Endothelial cell of umbilical vein (primary cell): ENCODE measurements around the gene MARCKSL1. TPM values are rescaled to one million over a fixed set of nuclear protein-coding genes. Genes with fewer than 3 reads are reported as not detected.

Source experiments
- BruUV-seq: library from RNA; stranded (reverse); fragments of 400-500 nt; replicated peaks from 2 replicates; lab custom pipeline; 2021; lab: Mats Ljungman, UMichigan
- CTCF ChIA-PET: fragments of 300-600, 350-600 bp; sonication (Branson Sonifier 250); formaldehyde crosslinking; loops from one replicate; lab custom pipeline; 2021; ENCODE audit warnings: antibody characterized with exemption, inconsistent platforms; lab: Charles Lee
- POLR2A ChIA-PET: fragments of 300-600, 350-600 bp; sonication (Branson Sonifier 250); formaldehyde crosslinking; loops from one replicate; lab custom pipeline; 2021; ENCODE audit warnings: antibody characterized with exemption, inconsistent platforms; lab: Charles Lee
- DNase-seq: peaks from one replicate; pipeline ENCODE4 v3.0.0-alpha.2; 2011; ENCODE audit warnings: low read depth, low spot score
- FAIRE-seq: peaks from 2 replicates; lab custom pipeline; 2011; peaks lifted over from hg19 to GRCh38; lab: Jason Lieb, UNC
- H2AFZ ChIP-seq: 2 replicates; pipeline ENCODE4 v1.6.0; 2012; ENCODE audit warnings: low read depth, low read length, control low read depth, inconsistent platforms
- H3K27ac ChIP-seq: 2 replicates; pipeline ENCODE4 v1.5.1; 2011; ENCODE audit warnings: low read depth, mild to moderate bottlenecking, control low read depth, low read length, moderate library complexity; ENCODE audit not compliant: insufficient read depth
- H3K27me3 ChIP-seq, 2 experiments: 2 replicates each; pipeline versions ENCODE4 v1.6.0 to v1.6.1; 2011; ENCODE audit warnings: low read length in 2 of 2, mixed read lengths in 1 of 2; ENCODE audit not compliant: control insufficient read depth in 2 of 2, insufficient read depth in 2 of 2
- H3K36me3 ChIP-seq, 2 experiments: 2 replicates in 1 of 2; 3 replicates in 1 of 2; pipeline ENCODE4 v1.5.1; 2011; ENCODE audit warnings: low read length in 2 of 2, mild to moderate bottlenecking in 1 of 2, moderate library complexity in 1 of 2; ENCODE audit not compliant: control insufficient read depth in 2 of 2, insufficient read depth in 2 of 2; ENCODE audit errors: extremely low read depth in 1 of 2
- H3K4me1 ChIP-seq: 3 replicates; pipeline ENCODE4 v1.5.1; 2011; ENCODE audit warnings: mild to moderate bottlenecking, low read length; ENCODE audit not compliant: control insufficient read depth, insufficient read depth; ENCODE audit errors: extremely low read depth
- H3K4me2 ChIP-seq: 2 replicates; pipeline ENCODE4 v1.6.1; 2011; ENCODE audit warnings: low read length, control low read depth, mixed read lengths; ENCODE audit not compliant: insufficient read depth
- H3K4me3 ChIP-seq, 3 experiments: fragments of 200-600 bp in 1 of 3; sonication (generic), shearing (Covaris generic) in 1 of 3; replicated peaks in 1 of 3; 2 replicates each; pipeline ENCODE4 v1.5.1; 2011 to 2016; ENCODE audit warnings: control low read depth in 3 of 3, low read length in 3 of 3, mild to moderate bottlenecking in 2 of 3, inconsistent platforms in 1 of 3, low read depth in 1 of 3, moderate library complexity in 1 of 3; ENCODE audit not compliant: insufficient read depth in 1 of 3
- H3K79me2 ChIP-seq: 2 replicates; pipeline ENCODE4 v1.6.0; 2012; ENCODE audit warnings: low read length, inconsistent platforms; ENCODE audit not compliant: control insufficient read depth, insufficient read depth
- H3K9ac ChIP-seq: replicated peaks from 2 replicates; pipeline ENCODE3; 2011; ENCODE audit warnings: low read length, control low read depth; ENCODE audit not compliant: insufficient read depth; ENCODE audit errors: extremely low read depth
- H3K9me1 ChIP-seq: replicated peaks from 3 replicates; pipeline ENCODE4 v1.6.0; 2011; ENCODE audit warnings: mild to moderate bottlenecking, low read length; ENCODE audit not compliant: control insufficient read depth, insufficient read depth; ENCODE audit errors: extremely low read depth
- H3K9me3 ChIP-seq: replicated peaks from 2 replicates; pipeline ENCODE4 v1.5.1; 2012; ENCODE audit warnings: low read length, inconsistent platforms; ENCODE audit not compliant: control insufficient read depth, insufficient read depth
- H4K20me1 ChIP-seq: replicated peaks from 2 replicates; pipeline ENCODE3; 2011; ENCODE audit warnings: mild to moderate bottlenecking, low read length; ENCODE audit not compliant: control insufficient read depth, insufficient read depth; ENCODE audit errors: extremely low read depth
- EZH2 ChIP-seq: IDR thresholded peaks from 2 replicates; pipeline ENCODE4 v1.6.1; 2012; ENCODE audit warnings: borderline replicate concordance, low read depth, mild to moderate bottlenecking, moderate library complexity, low read length, inconsistent platforms; ENCODE audit not compliant: severe bottlenecking
- FOS ChIP-seq: IDR thresholded peaks from 2 replicates; pipeline ENCODE4 v1.6.1; 2011; ENCODE audit warnings: mild to moderate bottlenecking, low read length, moderate library complexity, borderline replicate concordance; ENCODE audit not compliant: insufficient read depth
- GATA2 ChIP-seq: IDR thresholded peaks from 2 replicates; pipeline ENCODE4 v1.7.0; 2011; ENCODE audit warnings: low read depth, mild to moderate bottlenecking, moderate library complexity, mixed read lengths, low read length; ENCODE audit not compliant: insufficient read length, insufficient read depth
- JUN ChIP-seq: IDR thresholded peaks from 2 replicates; pipeline ENCODE4 v1.6.1; 2011; ENCODE audit warnings: borderline replicate concordance, low read depth; ENCODE audit not compliant: insufficient read length, insufficient read depth
- MYC ChIP-seq: IDR thresholded peaks from one replicate; pipeline ENCODE4 v1.6.1; 2011; ENCODE audit warnings: mild to moderate bottlenecking, low read depth, low read length
- POLR2A ChIP-seq: IDR thresholded peaks from 2 replicates; pipeline ENCODE4 v1.6.1; 2012; ENCODE audit warnings: low read depth, mild to moderate bottlenecking, control low read depth, low read length
- POLR2AphosphoS5 ChIP-seq: IDR thresholded peaks from 2 replicates; pipeline ENCODE4 v1.6.1; 2012; ENCODE audit warnings: low read depth, mild to moderate bottlenecking, control low read depth, low read length, moderate library complexity; ENCODE audit not compliant: insufficient read depth
- dilution Hi-C: fragments of 300-500 bp; cut with MboI; formaldehyde crosslinking; loops from one replicate; pipeline ENCODE4 v1.15.0; 2019; ENCODE audit warnings: low sequenced_read_pairs; ENCODE audit not compliant: extremely low pct_ligation_motif_present
- intact Hi-C: fragments of 100-400 bp; cut with micrococcal nuclease; formaldehyde crosslinking; loops from one replicate; pipeline ENCODE4 v1.10.0; 2022
- polyA plus RNA-seq, 4 experiments: library from polyadenylated mRNA; depleted of rRNA in 3 of 4; stranded (reverse) in 3 of 4; unstranded in 1 of 4; fragments of >200 nt; gene quantifications; 2 replicates each; pipeline versions ENCODE4 v1.2.1 to v1.2.3, GENCODE V29; 2011 to 2012; ENCODE audit warnings: missing spikeins in 1 of 4
- total RNA-seq: library from RNA; stranded (reverse); gene quantifications from 2 replicates; pipeline ENCODE4 v1.2.3, GENCODE V29; 2021
- TF ChIP-seq, protein P1 (sequence below), 2 donors: IDR thresholded peaks; 1 replicate in 1 of 2; 2 replicates in 1 of 2; pipeline ENCODE4 v1.5.1; 2011; ENCODE audit warnings: low read length in 2 of 2, mild to moderate bottlenecking in 2 of 2, moderate library complexity in 2 of 2, control low read depth in 1 of 2, inconsistent platforms in 1 of 2, low read depth in 1 of 2; ENCODE audit not compliant: insufficient read depth in 1 of 2; ENCODE audit errors: extremely low read depth in 1 of 2
- TF ChIP-seq, protein P2 (sequence below): IDR thresholded peaks from 2 replicates; pipeline ENCODE4 v1.6.1; 2011; ENCODE audit not compliant: insufficient read depth, insufficient read length

MARCKSL1 gene
- total and polyA plus RNA-seq, 2 donors (not counting 3 experiments of a cell fraction or from before 2014, with no cell fraction given) = 265 to 318 TPM

DNA sequence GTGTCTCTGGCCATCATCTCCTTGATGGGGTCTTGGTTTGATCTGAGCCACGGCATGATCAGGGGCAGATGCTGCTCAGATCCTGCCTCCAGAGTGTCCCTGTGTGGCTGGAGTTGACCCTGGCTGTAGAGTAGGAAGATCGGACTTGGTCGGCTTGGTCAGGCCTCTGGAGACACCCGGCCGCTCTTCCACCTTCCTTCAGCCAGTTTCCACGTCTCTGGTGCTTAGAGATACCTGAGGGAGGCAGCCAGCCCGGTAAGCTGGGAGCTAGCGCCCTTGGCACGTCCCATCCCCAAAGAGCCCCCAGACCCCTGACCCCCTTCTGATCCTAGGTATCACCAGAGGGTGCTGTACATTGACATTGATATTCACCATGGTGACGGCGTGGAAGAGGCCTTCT lies 8.8 kb downstream of the MARCKSL1 start:
- DNase-seq = no peak
- Histone ChIP-seq H3K9ac (no peak overlapping the region), H3K9me3 (no peaks in the 10 kb centered on the region), H3K36me3 (peaks cover 14 to 50% of the 10 kb centered on the region in 2 experiments), H2AFZ (no peak overlapping the region), H4K20me1 (no peaks in the 10 kb centered on the region), H3K9me1 (no peaks in the 10 kb centered on the region), H3K4me1 (no peaks in the 10 kb centered on the region), H3K27me3 (no peaks in the 10 kb centered on the region), H3K79me2 (no peaks in the 10 kb centered on the region), H3K4me2 (no peak overlapping the region), H3K27ac (no peak overlapping the region), H3K4me3 (no peak overlapping the region)
- ChIA-PET CTCF (interaction anchor here (1.4 kb wide), 1 partner anchor 112 kb away, joined by 4 read pairs; no protein-coding TSS in a partner anchor), POLR2A (interaction anchor here (0.7 kb wide), 1 partner anchor 9 kb away, joined by 3 read pairs; the partner anchor contains the start of gene MARCKSL1)
- no TSS peak for BruUV-seq
- intact Hi-C loops (no loop called here), dilution Hi-C loops (no loop called here)
- no peak for FAIRE-seq
- TF ChIP-seq POLR2AphosphoS5 (no peak), FOS (no peak), JUN (no peak), MYC (no peak), POLR2A (no peak), GATA2 (no peak), EZH2 (no peak)
- TF ChIP-seq, protein P1, sequence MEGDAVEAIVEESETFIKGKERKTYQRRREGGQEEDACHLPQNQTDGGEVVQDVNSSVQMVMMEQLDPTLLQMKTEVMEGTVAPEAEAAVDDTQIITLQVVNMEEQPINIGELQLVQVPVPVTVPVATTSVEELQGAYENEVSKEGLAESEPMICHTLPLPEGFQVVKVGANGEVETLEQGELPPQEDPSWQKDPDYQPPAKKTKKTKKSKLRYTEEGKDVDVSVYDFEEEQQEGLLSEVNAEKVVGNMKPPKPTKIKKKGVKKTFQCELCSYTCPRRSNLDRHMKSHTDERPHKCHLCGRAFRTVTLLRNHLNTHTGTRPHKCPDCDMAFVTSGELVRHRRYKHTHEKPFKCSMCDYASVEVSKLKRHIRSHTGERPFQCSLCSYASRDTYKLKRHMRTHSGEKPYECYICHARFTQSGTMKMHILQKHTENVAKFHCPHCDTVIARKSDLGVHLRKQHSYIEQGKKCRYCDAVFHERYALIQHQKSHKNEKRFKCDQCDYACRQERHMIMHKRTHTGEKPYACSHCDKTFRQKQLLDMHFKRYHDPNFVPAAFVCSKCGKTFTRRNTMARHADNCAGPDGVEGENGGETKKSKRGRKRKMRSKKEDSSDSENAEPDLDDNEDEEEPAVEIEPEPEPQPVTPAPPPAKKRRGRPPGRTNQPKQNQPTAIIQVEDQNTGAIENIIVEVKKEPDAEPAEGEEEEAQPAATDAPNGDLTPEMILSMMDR (IDR thresholded peaks at IDR 0.05; ENCODE audit: extremely low read depth in 1 of 2, insufficient read depth in 1 of 2, low read depth in 1 of 2, low read length in 2 of 2) = no peak
- TF ChIP-seq, protein P2, sequence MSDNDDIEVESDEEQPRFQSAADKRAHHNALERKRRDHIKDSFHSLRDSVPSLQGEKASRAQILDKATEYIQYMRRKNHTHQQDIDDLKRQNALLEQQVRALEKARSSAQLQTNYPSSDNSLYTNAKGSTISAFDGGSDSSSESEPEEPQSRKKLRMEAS = no peak
